Osteocyte (in vitro differentiated cells): Measurements from ENCODE around the gene RASA1. TPM values are rescaled to one million over a fixed set of nuclear protein-coding genes. Genes with fewer than 3 reads are reported as not detected.

ENCODE experiments used
- DNase-seq: peaks from one replicate; pipeline ENCODE4 v3.0.0; 2021; ENCODE audit warnings: mixed read lengths; ENCODE audit not compliant: unreplicated experiment; ENCODE audit errors: extremely low spot score
- H3K27ac Mint-ChIP-seq: one replicate; pipeline ENCODE4 v1.8.0; 2021; ENCODE audit warnings: mild to moderate bottlenecking, mixed read lengths; ENCODE audit not compliant: unreplicated experiment
- H3K27me3 Mint-ChIP-seq: one replicate; pipeline ENCODE4 v1.8.0; 2021; ENCODE audit warnings: mixed read lengths; ENCODE audit not compliant: unreplicated experiment
- H3K36me3 Mint-ChIP-seq: one replicate; pipeline ENCODE4 v1.8.0; 2021; ENCODE audit warnings: mixed read lengths; ENCODE audit not compliant: unreplicated experiment
- H3K4me1 Mint-ChIP-seq: one replicate; pipeline ENCODE4 v1.8.0; 2021; ENCODE audit warnings: mixed read lengths; ENCODE audit not compliant: unreplicated experiment
- H3K4me3 Mint-ChIP-seq: one replicate; pipeline ENCODE4 v1.8.0; 2021; ENCODE audit warnings: mild to moderate bottlenecking, moderate library complexity, mixed read lengths; ENCODE audit not compliant: unreplicated experiment
- H3K9me3 Mint-ChIP-seq: one replicate; pipeline ENCODE4 v1.8.0; 2021; ENCODE audit warnings: mixed read lengths; ENCODE audit not compliant: unreplicated experiment
- total RNA-seq: library from RNA; stranded (reverse); gene quantifications from 2 replicates; pipeline ENCODE4 v1.2.1, GENCODE V29; 2021
- TF ChIP-seq, protein P1 (sequence below): fragments of 200-600 bp; sonication (generic); IDR thresholded peaks from 2 replicates; pipeline ENCODE4 v1.5.0; 2021; ENCODE audit warnings: antibody characterized with exemption, mild to moderate bottlenecking, moderate library complexity

Gene RASA1
- total RNA-seq, 1 donor from 2014 or later = 32.1 TPM

GRCh38 chr5:87401626-87402025 lies 133.9 kb downstream of the RASA1 start:
- DNase-seq = no peak
- Mint-ChIP-seq H3K4me3 (no peak overlapping the region), H3K9me3 (peaks cover 5% of the 10 kb centered on the region), H3K36me3 (peaks cover 53% of the 10 kb centered on the region), H3K27me3 (no peaks in the 10 kb centered on the region), H3K27ac (no peak overlapping the region), H3K4me1 (peaks cover 6% of the 10 kb centered on the region)
- TF ChIP-seq, protein P1, sequence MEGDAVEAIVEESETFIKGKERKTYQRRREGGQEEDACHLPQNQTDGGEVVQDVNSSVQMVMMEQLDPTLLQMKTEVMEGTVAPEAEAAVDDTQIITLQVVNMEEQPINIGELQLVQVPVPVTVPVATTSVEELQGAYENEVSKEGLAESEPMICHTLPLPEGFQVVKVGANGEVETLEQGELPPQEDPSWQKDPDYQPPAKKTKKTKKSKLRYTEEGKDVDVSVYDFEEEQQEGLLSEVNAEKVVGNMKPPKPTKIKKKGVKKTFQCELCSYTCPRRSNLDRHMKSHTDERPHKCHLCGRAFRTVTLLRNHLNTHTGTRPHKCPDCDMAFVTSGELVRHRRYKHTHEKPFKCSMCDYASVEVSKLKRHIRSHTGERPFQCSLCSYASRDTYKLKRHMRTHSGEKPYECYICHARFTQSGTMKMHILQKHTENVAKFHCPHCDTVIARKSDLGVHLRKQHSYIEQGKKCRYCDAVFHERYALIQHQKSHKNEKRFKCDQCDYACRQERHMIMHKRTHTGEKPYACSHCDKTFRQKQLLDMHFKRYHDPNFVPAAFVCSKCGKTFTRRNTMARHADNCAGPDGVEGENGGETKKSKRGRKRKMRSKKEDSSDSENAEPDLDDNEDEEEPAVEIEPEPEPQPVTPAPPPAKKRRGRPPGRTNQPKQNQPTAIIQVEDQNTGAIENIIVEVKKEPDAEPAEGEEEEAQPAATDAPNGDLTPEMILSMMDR = no peak

GRCh38 chr5:87403409-87403808 lies 135.7 kb downstream of the RASA1 start:
- Mint-ChIP-seq H3K27me3 (no peaks in the 10 kb centered on the region), H3K4me3 (no peak overlapping the region), H3K27ac (no peak overlapping the region), H3K9me3 (peaks cover 5% of the 10 kb centered on the region), H3K4me1 (peaks cover 6% of the 10 kb centered on the region), H3K36me3 (peaks cover 57% of the 10 kb centered on the region)
- DNase-seq = no peak
- TF ChIP-seq, protein P1 = no peak

DNA sequence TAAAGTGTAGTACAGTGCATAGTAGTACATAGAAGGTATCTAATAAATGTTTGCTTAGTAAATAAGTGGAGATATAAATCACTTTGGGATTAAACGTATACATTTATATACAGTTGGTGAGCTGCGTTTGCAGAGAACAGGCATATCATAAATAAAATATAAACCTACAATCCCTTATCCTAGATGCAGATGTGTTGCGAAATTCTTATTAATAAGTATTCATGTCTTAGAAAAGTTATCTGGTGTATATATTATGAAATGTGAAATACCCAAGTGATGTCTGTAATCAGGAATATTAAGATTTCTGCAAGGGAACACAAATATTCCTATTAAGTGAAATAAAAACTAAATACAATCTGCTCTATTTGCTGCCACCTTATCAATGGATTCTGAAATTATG lies 136.2 kb downstream of the RASA1 start:
- Mint-ChIP-seq H3K4me1 (peaks cover 6% of the 10 kb centered on the region), H3K9me3 (peaks cover 5% of the 10 kb centered on the region)
- no peak for DNase-seq

GRCh38 chr5:87404359-87404758 lies 136.7 kb downstream of the RASA1 start:
- Mint-ChIP-seq H3K27ac (no peak overlapping the region), H3K9me3 (peaks cover 5% of the 10 kb centered on the region), H3K4me3 (no peak overlapping the region), H3K4me1 (peaks cover 6% of the 10 kb centered on the region), H3K36me3 (peaks cover 58% of the 10 kb centered on the region), H3K27me3 (no peaks in the 10 kb centered on the region)
- TF ChIP-seq, protein P1 = no peak
- no peak for DNase-seq

More for the DNA sequence above, 136.2 kb downstream of the RASA1 start:
- peaks cover 56% of the 10 kb centered on the region for H3K36me3 Mint-ChIP-seq
- H3K27me3 Mint-ChIP-seq = no peaks in the 10 kb centered on the region
- TF ChIP-seq, protein P1 = no peak
- no peak overlapping the region for H3K4me3 Mint-ChIP-seq
- no peak overlapping the region for H3K27ac Mint-ChIP-seq

DNA sequence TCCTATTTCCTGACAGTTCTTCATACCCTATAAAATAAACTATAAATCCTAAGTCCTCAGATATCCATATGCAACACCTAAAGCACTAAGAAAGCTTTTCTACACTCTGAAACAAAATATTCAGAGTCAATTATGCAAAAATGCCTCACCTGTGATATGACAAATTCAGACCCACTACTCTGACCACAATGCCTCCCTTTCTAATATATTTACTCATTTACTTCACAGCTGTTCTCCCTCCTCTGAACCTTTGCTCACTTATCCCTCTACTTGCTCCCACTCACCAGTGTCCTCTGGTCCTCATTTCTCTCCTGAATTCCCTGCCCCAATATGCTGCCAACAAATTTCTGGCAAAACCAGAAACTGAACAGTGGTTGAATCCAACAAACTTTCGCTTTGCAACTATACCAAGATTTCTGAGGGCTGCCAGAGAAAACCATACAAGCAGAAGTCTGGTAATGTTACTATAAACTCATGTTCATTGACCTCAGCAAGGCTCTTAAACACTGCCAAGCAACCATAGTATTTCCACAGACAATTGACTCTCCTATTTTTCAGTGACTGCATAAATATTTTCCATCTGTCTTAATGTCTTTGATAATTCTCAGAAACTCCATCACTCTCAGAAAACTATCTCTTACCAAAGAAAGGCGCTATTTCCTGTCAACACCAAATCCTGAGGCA lies 137.9 kb downstream of the RASA1 start:
- TF ChIP-seq, protein P1 = no peak
- Mint-ChIP-seq H3K36me3 (peaks cover 48% of the 10 kb centered on the region), H3K4me1 (peaks cover 5% of the 10 kb centered on the region), H3K9me3 (peaks cover 5% of the 10 kb centered on the region), H3K4me3 (no peak overlapping the region), H3K27me3 (no peaks in the 10 kb centered on the region), H3K27ac (no peak overlapping the region)
- no peak for DNase-seq
